ENCODE data around the gene C1QC.

The C1QC gene

DNA sequence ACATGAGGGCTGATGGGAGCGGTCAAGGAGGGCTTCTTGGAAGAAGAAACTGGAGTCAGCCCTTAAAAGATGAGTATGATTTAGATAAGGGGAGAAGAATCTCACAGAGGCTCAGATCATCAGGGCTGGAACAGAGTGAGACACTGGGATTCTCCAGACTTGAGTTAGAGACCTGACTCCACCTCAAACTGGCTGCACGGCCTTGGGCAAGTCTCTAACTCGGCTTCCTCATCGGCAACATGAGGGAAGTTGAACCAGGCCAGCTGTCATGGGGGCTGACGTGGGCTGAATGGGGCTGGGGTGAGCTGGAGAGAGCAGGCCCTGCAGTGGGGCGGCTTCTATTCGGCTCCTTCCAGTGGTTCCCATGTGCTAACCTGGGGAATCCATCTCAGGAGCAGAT, 2.5 kb downstream of the C1QC start:
- Histone ChIP-seq H3K9me3 (ENCODE audit: insufficient read depth, low read length) (no peaks in the 10 kb centered on the region), H3K27me3 (ENCODE audit: low read depth, low read length) (no peaks in the 10 kb centered on the region), H4K20me1 (ENCODE audit: insufficient read depth, low read length) (no peaks in the 10 kb centered on the region), H3K4me1 (ENCODE audit: low read length) (peaks cover 6% of the 10 kb centered on the region; the same call in 1 of the 2 replicates), H3K4me2 (ENCODE audit: low read length) (no peak overlapping the region), H3K79me2 (ENCODE audit: low read length) (no peaks in the 10 kb centered on the region), H3K36me3 (replicated peaks; ENCODE audit: low read depth, low read length) (no peaks in the 10 kb centered on the region), H3K4me3 (ENCODE audit: low read length) (no peak overlapping the region), H3K27ac (ENCODE audit: low read length) (no peak overlapping the region), H2AFZ (ENCODE audit: low read depth, low read length) (no peak overlapping the region), H3K9ac (ENCODE audit: low read length) (no peak overlapping the region)
- TF ChIP-seq EZH2phosphoT487 (IDR thresholded peaks at IDR 0.05; ENCODE audit: low read depth) (no peak), CTCF (IDR thresholded peaks at IDR 0.05; ENCODE audit: low read depth, low read length) (no peak)

DNA sequence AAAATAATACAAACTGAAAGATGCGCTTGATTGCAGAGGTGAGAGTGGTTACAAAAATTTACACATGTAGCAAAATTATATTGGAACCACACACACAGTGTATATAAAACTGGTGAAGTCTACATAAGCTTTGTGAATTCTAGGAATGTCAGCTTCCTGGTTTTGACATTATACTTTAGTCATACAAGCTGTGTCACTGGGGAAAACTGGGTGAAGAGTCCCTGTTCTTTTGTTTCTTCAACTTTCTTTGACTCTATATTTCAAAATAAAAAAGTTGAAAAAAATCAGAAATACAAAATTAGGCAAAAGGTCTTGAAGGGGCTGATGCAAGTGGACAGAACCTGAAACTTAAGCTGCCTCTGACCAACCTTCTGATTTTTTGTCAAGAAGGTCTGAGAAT, 3.0 kb downstream of the C1QC start:
- no peaks in the 10 kb centered on the region for H3K79me2 ChIP-seq (ENCODE audit: low read length)
- no peaks in the 10 kb centered on the region for H3K36me3 ChIP-seq (replicated peaks; ENCODE audit: low read depth, low read length)
- no peak overlapping the region for H3K4me2 ChIP-seq (ENCODE audit: low read length)

GRCh38 chr1:22650089-22650693, 6.8 kb downstream of the C1QC start:
- no peak overlapping the region for H3K27ac ChIP-seq (ENCODE audit: low read length)
- H3K27me3 ChIP-seq (ENCODE audit: low read depth, low read length) = peaks cover 9% of the 10 kb centered on the region; the same call in 1 of the 2 replicates

More for the DNA sequence above, 3.0 kb downstream of the C1QC start:
- no peaks in the 10 kb centered on the region for H3K27me3 ChIP-seq (ENCODE audit: low read depth, low read length)
- peaks cover 11% of the 10 kb centered on the region; the same call in 1 of the 2 replicates for H3K4me1 ChIP-seq (ENCODE audit: low read length)
- H3K27ac ChIP-seq (ENCODE audit: low read length) = no peak overlapping the region
- no peak for TF ChIP-seq EZH2phosphoT487 (IDR thresholded peaks at IDR 0.05; ENCODE audit: low read depth)
- TF ChIP-seq CTCF (IDR thresholded peaks at IDR 0.05; ENCODE audit: low read depth, low read length) = no peak
- H2AFZ ChIP-seq (ENCODE audit: low read depth, low read length) = no peak overlapping the region
- no peak overlapping the region for H3K9ac ChIP-seq (ENCODE audit: low read length)
- H4K20me1 ChIP-seq (ENCODE audit: insufficient read depth, low read length) = no peaks in the 10 kb centered on the region
- no peaks in the 10 kb centered on the region for H3K9me3 ChIP-seq (ENCODE audit: insufficient read depth, low read length)
- H3K4me3 ChIP-seq (ENCODE audit: low read length) = no peak overlapping the region

More at GRCh38 chr1:22650089-22650693, 6.8 kb downstream of the C1QC start:
- H3K4me1 ChIP-seq (ENCODE audit: low read length) = peaks cover 35% of the 10 kb centered on the region
- H3K79me2 ChIP-seq (ENCODE audit: low read length) = no peaks in the 10 kb centered on the region
- no peaks in the 10 kb centered on the region for H3K9me3 ChIP-seq (ENCODE audit: insufficient read depth, low read length)
- TF ChIP-seq EZH2phosphoT487 (IDR thresholded peaks at IDR 0.05; ENCODE audit: low read depth) = no peak
- no peak for TF ChIP-seq CTCF (IDR thresholded peaks at IDR 0.05; ENCODE audit: low read depth, low read length)
- H3K4me2 ChIP-seq (ENCODE audit: low read length) = no peak overlapping the region
- no peak overlapping the region for H2AFZ ChIP-seq (ENCODE audit: low read depth, low read length)
- H4K20me1 ChIP-seq (ENCODE audit: insufficient read depth, low read length) = no peaks in the 10 kb centered on the region
- H3K9ac ChIP-seq (ENCODE audit: low read length) = no peak overlapping the region
- no peaks in the 10 kb centered on the region for H3K36me3 ChIP-seq (replicated peaks; ENCODE audit: low read depth, low read length)
- no peak overlapping the region for H3K4me3 ChIP-seq (ENCODE audit: low read length)
